HUES6 (cell line): ENCODE measurements around the gene ZPR1.
"Not testable (repeated sequence)": the region's sequence is repeated elsewhere in the genome, so short reads cannot be mapped to it uniquely, and the experiment has no call there.

Experiments
- H3K27ac ChIP-seq: 2 replicates; pipeline ENCODE4 v1.7.0; 2013; ENCODE audit warnings: low read depth, mild to moderate bottlenecking, low read length, inconsistent platforms
- H3K27me3 ChIP-seq: 2 replicates; pipeline ENCODE4 v1.6.1; 2013; ENCODE audit warnings: low read length; ENCODE audit not compliant: control insufficient read depth, insufficient read depth
- H3K36me3 ChIP-seq: 2 replicates; pipeline ENCODE4 v1.6.1; 2013; ENCODE audit warnings: low read length; ENCODE audit not compliant: control insufficient read depth, insufficient read depth
- H3K4me1 ChIP-seq: 2 replicates; pipeline ENCODE4 v1.6.1; 2013; ENCODE audit warnings: low read length; ENCODE audit not compliant: control insufficient read depth, insufficient read depth
- H3K4me3 ChIP-seq: 2 replicates; pipeline ENCODE4 v1.5.1; 2013; ENCODE audit warnings: low read depth, low read length
- H3K9ac ChIP-seq: one replicate; pipeline ENCODE4 v1.6.1; 2013; ENCODE audit warnings: mild to moderate bottlenecking, low read length
- H3K9me3 ChIP-seq: 2 replicates; pipeline ENCODE4 v1.6.1; 2013; ENCODE audit warnings: low read depth, low read length; ENCODE audit not compliant: control insufficient read depth, insufficient read depth

ZPR1 gene, protein sequence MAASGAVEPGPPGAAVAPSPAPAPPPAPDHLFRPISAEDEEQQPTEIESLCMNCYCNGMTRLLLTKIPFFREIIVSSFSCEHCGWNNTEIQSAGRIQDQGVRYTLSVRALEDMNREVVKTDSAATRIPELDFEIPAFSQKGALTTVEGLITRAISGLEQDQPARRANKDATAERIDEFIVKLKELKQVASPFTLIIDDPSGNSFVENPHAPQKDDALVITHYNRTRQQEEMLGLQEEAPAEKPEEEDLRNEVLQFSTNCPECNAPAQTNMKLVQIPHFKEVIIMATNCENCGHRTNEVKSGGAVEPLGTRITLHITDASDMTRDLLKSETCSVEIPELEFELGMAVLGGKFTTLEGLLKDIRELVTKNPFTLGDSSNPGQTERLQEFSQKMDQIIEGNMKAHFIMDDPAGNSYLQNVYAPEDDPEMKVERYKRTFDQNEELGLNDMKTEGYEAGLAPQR

DNA sequence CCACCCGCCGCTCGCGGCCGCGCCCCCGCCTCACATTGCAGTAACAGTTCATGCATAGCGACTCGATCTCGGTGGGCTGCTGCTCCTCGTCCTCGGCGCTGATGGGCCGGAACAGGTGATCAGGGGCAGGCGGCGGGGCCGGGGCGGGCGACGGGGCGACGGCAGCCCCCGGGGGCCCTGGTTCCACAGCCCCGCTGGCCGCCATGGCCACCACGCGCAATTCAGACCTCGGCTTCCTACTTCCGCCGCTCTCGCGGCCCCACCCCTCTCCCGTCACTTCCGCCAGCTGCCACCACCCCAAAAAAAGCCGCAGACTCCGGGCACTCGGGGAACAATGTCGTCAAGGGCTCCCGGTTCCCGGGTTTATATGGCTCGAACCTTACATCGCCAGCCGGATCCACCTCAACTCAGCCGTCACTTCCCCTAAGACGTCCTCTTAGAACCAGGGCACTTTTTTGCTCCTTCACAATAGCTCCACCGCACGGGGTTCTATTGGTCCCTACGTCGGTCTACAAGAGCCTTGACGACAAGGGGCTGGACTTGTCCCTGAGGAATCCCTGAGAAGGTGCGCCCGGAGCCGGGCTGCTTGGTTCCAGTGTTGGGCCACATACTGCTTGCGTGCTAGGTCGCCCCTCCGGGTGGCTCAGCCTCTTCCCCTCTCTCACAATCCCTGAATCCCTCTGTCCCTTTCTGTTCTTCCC lies at the start of gene ZPR1:
ZPR1 (minus strand) TSS at position 238 of the 701 bp plus-strand sequence; CDS start at position 205, 33 bp downstream.
- Histone ChIP-seq H3K4me3 (peak within 1 kb of the TSS; percentile 95), H3K9me3 (no peaks in the 10 kb centered on the region), H3K27ac (no peak within 1 kb of the TSS; the same call in 1 of the 2 replicates), H3K4me1 (peaks cover 13% of the 10 kb centered on the region), H3K9ac (peak within 1 kb of the TSS; percentile 66), H3K36me3 (peaks cover 39% of the 10 kb centered on the region), H3K27me3 (peaks cover 32% of the 10 kb centered on the region)

GRCh38 chr11:116836632-116836991 lies 48.8 kb upstream of the ZPR1 start:
- Histone ChIP-seq H3K27me3 (peaks cover 9% of the 10 kb centered on the region), H3K27ac (no peak overlapping the region), H3K36me3 (no peaks in the 10 kb centered on the region), H3K9me3 (0 out of 2 replicates have a peak, but pooled peaks cover 2% of the 10 kb centered on the region), H3K4me3 (no peak overlapping the region), H3K9ac (no peak overlapping the region), H3K4me1 (peaks cover 26% of the 10 kb centered on the region)

- no peak overlapping the region for H3K27ac ChIP-seq
These were observed 48.2 kb upstream of the ZPR1 start for GRCh38 chr11:116835791-116836631.

DNA sequence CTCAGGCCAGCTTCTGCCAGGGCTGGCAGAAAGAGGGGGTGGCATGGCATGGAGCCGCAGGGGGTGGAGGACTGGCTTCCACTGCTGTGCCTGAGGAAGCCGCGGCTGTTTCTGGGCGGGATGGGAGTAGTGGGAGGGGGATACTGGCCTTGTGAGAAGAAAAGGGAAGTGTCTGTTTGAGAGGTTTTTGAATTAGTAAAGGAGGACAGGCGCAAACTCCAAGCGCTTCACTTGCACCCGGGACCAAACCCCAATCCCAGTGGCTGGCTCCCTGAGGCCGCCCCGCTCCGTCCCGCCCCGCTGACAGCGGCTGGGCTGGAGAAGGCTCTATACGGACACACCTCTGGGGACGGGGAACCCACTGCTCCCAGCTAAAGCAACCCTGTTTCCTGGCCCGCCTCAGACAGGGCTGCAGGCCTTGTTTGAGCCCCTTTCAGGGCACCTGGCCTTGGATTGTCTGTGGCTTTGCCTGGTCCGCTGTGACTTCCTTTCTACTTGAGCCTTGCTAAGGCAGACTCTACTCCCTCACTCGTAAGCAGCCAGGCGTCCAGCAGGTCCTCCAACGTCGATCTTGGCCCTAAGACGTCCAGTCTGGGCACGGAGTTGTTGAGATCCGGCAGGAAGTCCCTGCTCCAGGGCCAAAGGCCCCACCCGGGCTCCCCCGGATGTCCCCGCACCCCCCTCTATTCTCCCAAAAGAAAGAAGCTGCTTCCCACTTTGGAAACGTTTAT lies 47.4 kb upstream of the ZPR1 start:
- Histone ChIP-seq H3K27ac (no peak overlapping the region), H3K4me3 (peak overlapping the region; percentile 61), H3K4me1 (peaks cover 26% of the 10 kb centered on the region), H3K9ac (no peak overlapping the region), H3K36me3 (no peaks in the 10 kb centered on the region), H3K27me3 (peaks cover 9% of the 10 kb centered on the region), H3K9me3 (0 out of 2 replicates have a peak, but pooled peaks cover 3% of the 10 kb centered on the region)

More at GRCh38 chr11:116835791-116836631, 48.2 kb upstream of the ZPR1 start:
- peak overlapping the region; percentile 61 for H3K4me3 ChIP-seq
- H3K36me3 ChIP-seq = no peaks in the 10 kb centered on the region
- H3K4me1 ChIP-seq = peaks cover 26% of the 10 kb centered on the region
- peaks cover 9% of the 10 kb centered on the region for H3K27me3 ChIP-seq
- peak overlapping the region; percentile 18 for H3K9ac ChIP-seq
- H3K9me3 ChIP-seq = 0 out of 2 replicates have a peak, but pooled peaks cover 3% of the 10 kb centered on the region

- not testable (repeated sequence) for H3K27ac ChIP-seq, H3K27me3 ChIP-seq, H3K9me3 ChIP-seq, H3K36me3 ChIP-seq, H3K9ac ChIP-seq, H3K4me3 ChIP-seq
- H3K4me1 ChIP-seq = peaks cover 26% of the 10 kb centered on the region
These were observed 46.8 kb upstream of the ZPR1 start for GRCh38 chr11:116834535-116835041.

- peaks cover 31% of the 10 kb centered on the region for H3K4me1 ChIP-seq
- H3K9ac ChIP-seq = no peak overlapping the region
- no peak overlapping the region for H3K27ac ChIP-seq
- H3K36me3 ChIP-seq = no peaks in the 10 kb centered on the region
- peaks cover 9% of the 10 kb centered on the region for H3K27me3 ChIP-seq
- H3K9me3 ChIP-seq = 0 out of 2 replicates have a peak, but pooled peaks cover 3% of the 10 kb centered on the region
- no peak overlapping the region for H3K4me3 ChIP-seq
These were observed 46.2 kb upstream of the ZPR1 start for GRCh38 chr11:116833816-116834534.

GRCh38 chr11:116833491-116833815 lies 45.6 kb upstream of the ZPR1 start:
- Histone ChIP-seq H3K9me3 (0 out of 2 replicates have a peak, but pooled peaks cover 3% of the 10 kb centered on the region), H3K27ac (no peak overlapping the region), H3K4me1 (peaks cover 34% of the 10 kb centered on the region), H3K27me3 (peaks cover 9% of the 10 kb centered on the region), H3K9ac (no peak overlapping the region), H3K4me3 (no peak overlapping the region), H3K36me3 (no peaks in the 10 kb centered on the region)

GRCh38 chr11:116832350-116833290 lies 44.8 kb upstream of the ZPR1 start:
- H3K36me3 ChIP-seq = no peaks in the 10 kb centered on the region
- peaks cover 9% of the 10 kb centered on the region for H3K27me3 ChIP-seq
- peaks cover 33% of the 10 kb centered on the region for H3K4me1 ChIP-seq
- H3K9ac ChIP-seq = no peak overlapping the region
- H3K27ac ChIP-seq = no peak overlapping the region
- no peak overlapping the region for H3K4me3 ChIP-seq
- 0 out of 2 replicates have a peak, but pooled peaks cover 3% of the 10 kb centered on the region for H3K9me3 ChIP-seq

DNA sequence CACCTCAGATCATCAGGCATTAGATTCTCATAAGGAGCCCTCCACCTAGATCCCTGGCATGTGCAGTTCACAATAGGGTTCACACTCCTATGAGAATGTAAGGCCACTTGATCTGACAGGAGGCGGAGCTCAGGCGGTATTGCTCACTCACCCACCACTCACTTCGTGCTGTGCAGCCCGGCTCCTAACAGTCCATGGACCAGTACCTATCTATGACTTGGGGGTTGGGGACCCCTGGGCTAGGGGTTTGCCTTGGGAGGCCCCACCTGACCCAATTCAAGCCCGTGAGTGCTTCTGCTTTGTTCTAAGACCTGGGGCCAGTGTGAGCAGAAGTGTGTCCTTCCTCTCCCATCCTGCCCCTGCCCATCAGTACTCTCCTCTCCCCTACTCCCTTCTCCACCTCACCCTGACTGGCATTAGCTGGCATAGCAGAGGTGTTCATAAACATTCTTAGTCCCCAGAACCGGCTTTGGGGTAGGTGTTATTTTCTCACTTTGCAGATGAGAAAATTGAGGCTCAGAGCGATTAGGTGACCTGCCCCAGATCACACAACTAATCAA lies 44.0 kb upstream of the ZPR1 start:
- Histone ChIP-seq H3K27ac (no peak overlapping the region), H3K4me3 (no peak overlapping the region), H3K9ac (no peak overlapping the region), H3K36me3 (no peaks in the 10 kb centered on the region), H3K9me3 (0 out of 2 replicates have a peak, but pooled peaks cover 3% of the 10 kb centered on the region), H3K4me1 (peaks cover 30% of the 10 kb centered on the region), H3K27me3 (peaks cover 9% of the 10 kb centered on the region)
